Body of pancreas (tissue), 4 donors: ENCODE data around the gene DIO1.

Source experiments
- POLR2A ChIP-seq, 3 donors: fragments of 450-650 bp; IDR thresholded peaks; one replicate each; pipeline ENCODE4 v1.6.1; 2016; ENCODE audit warnings: antibody characterized with exemption in 3 of 3, mild to moderate bottlenecking in 2 of 3
- TF ChIP-seq, protein P1 (sequence below), 7 experiments: fragments of 450-650 bp in 4 of 7; fragments of 200-600 bp in 3 of 7; sonication (generic) in 3 of 7; IDR thresholded peaks; one replicate each; pipeline ENCODE4 v1.5.1; 2016 to 2019; ENCODE audit warnings: antibody characterized with exemption in 7 of 7

GRCh38 chr1:53944469-53945182 is 50.6 kb downstream of the DIO1 start:
- TF ChIP-seq, protein P1, sequence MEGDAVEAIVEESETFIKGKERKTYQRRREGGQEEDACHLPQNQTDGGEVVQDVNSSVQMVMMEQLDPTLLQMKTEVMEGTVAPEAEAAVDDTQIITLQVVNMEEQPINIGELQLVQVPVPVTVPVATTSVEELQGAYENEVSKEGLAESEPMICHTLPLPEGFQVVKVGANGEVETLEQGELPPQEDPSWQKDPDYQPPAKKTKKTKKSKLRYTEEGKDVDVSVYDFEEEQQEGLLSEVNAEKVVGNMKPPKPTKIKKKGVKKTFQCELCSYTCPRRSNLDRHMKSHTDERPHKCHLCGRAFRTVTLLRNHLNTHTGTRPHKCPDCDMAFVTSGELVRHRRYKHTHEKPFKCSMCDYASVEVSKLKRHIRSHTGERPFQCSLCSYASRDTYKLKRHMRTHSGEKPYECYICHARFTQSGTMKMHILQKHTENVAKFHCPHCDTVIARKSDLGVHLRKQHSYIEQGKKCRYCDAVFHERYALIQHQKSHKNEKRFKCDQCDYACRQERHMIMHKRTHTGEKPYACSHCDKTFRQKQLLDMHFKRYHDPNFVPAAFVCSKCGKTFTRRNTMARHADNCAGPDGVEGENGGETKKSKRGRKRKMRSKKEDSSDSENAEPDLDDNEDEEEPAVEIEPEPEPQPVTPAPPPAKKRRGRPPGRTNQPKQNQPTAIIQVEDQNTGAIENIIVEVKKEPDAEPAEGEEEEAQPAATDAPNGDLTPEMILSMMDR (IDR thresholded peaks at IDR 0.05): no peak
- no peak for TF ChIP-seq POLR2A (IDR thresholded peaks at IDR 0.05)
